ENCODE measurements around the gene ZNF431.
"Not testable (repeated sequence)": the region's sequence is repeated elsewhere in the genome, so short reads cannot be mapped to it uniquely, and the experiment has no call there.

Gene ZNF431

DNA sequence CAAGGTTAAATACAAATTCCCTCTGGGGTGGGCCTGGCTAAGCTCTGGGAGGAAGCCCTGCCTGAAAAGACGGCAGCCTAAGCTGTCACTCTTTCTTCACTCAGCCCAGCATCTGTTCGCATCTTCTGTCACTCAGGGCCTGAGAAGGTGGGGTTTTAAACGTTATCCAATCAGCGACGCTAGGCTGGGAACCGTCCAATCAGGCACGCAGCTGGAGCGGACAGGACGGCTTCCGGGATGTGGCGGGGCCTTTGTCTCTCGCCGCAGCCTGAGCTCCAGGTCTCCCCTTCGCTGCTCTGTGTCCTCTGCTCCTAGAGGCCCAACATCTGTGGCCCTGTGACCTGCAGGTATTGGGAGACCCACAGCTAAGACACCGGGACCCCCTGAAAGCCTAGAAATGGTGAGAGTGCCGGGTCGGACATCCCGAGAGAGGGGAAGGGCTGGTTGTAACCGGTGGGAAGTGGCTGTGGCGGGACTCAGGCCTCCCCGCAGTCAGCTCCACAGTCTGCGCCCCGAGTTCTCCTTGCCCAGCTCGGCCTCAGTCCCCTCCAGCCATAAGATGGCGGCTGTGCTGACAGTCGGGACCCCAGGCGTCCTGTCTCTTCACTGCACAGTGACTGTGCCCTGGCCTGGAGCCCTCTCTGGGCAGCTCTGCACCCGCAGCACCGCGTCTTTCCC, at the start of gene ZNF431:
ZNF431 (plus strand) TSS at position 254 of the 678 bp plus-strand sequence; CDS start at position 398, 144 bp downstream.
- DNase-seq, result peak; percentile 93

- DNase-seq, result no peak
These were observed 49.7 kb upstream of the ZNF431 start for GRCh38 chr19:21092109-21092508.

DNA sequence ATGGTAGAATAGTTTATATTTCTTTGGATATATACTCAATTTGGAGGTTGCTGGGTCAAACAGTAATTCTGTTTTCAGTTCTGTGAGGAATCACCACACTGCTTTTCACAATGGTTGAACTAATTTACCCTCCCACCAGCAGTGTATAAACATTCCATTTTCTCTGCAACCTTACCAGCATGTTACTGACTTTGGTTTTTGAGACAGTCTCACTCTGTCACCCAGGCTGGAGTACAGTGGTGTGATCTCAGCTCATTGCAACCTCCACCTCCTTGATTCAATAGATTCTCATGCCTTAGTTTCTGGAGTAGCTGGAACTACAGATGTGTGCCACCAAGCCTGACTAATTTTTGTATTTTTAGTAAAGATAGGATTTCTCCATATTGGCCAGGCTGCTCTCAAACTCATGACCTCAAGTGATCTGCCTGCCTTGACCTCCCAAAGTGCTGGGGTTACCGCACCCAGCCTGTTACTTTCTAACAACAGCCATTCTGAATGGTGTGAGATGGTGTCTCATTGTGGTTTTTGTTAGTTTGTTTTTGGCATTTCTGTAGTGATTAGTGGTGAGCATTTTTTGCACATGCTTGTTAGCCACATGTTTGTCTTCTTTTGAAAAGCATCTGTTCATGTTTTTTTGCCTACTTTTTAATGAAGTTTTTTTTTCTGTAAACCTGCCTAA, 47.4 kb upstream of the ZNF431 start:
- peak; percentile 2 for DNase-seq

DNA sequence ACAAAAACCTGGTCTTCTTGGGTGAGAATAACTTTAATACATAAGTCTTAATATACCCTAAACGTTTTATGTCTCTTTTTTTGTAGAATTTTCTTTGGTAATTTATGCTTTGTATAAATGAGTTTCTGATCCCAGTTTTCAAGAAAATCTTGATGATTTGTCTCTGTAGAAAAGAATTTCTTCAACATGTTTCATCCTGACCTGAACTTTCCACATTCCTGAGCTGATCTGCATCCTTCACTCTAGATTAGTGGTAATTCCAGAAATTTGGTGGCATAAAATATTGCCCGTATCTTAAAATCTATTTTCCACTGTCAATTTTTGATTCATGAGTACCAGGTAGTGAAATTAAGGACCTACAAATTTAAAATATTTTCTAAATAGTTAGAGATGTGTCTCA, 43.5 kb upstream of the ZNF431 start:
- no peak for DNase-seq

DNA sequence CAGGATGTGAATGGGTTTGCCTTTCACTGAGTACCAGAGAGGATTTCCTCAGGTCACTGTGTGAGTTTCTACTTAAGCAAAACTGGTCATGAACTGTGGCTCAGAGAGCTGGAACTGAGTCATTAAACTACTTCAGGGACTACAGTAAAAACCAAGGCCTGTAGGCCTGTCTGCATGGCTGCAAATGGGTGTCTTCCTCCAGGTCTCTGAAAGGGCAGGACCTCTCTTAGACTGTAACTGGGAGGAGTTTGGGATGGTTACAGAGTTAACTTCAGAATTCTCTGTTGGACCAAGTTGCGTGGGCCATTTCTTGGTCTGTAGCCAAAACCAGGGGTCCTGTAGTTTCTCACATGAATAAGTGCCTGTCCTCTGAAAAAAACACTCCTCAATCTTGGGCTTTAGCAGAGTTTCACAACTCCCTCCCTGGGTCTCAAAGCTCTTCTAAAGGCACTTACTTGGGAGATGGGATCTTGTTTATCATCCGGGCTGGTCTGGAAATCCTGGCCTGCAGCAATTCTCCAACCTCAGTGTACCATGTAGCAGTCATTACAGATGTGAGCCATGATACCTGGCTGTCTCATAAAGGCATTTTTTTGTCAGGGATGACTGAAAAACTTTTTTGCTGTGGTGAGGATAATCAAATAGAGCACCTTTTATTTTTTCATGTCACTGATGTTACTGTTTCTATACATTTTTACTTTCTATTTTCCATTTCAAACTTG, 40.2 kb upstream of the ZNF431 start:
- DNase-seq, result no peak

GRCh38 chr19:21109116-21109515, 32.7 kb upstream of the ZNF431 start:
- peak; percentile 17 for DNase-seq

- no peak for DNase-seq
These were observed 31.7 kb upstream of the ZNF431 start for GRCh38 chr19:21110183-21110582.

DNA sequence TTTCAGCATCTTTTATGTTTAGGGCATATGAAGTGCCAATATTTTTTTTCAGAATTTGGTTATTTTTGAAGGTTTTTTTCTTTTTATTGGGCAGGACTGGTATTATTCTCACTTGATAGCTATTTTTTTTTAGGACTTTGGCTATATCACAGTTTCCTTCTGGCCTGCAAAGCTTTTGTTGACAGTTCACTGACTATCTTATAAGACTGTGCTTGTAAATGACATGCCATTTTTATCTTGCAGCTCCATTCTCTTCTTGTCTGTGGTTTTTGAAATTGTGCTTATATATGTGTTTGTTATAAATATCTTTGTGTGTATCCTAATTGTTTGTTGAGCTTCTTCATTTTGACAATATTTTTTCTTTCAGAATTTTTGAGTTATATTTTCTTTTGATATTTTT, 26.4 kb upstream of the ZNF431 start:
- no peak for DNase-seq

DNA sequence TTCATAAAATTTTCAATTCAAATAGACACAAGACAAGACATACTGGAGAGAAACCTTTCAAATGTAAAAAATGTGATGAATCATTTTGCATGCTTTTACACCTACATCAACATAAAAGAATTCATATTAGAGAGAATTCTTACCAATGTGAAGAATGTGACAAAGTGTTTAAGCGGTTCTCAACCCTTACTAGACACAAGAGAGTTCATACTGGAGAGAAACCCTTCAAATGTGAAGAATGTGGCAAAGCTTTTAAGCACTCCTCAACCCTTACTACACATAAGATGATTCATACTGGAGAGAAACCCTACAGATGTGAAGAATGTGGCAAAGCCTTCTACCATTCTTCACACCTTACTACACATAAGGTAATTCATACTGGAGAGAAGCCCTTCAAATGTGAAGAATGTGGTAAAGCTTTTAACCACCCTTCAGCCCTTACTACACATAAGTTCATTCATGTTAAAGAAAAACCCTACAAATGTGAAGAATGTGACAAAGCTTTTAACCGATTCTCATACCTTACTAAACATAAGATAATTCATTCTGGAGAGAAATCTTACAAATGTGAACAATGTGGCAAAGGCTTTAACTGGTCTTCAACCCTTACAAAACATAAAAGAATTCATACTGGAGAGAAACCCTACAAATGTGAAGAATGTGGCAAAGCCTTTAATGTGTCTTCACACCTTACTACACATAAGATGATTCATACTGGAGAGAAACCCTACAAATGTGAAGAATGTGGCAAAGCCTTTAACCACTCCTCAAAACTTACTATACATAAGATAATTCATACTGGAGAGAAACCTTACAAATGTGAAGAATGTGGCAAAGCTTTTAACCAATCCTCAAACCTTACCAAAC, 24.6 kb upstream of the ZNF431 start:
- DNase-seq, result no peak

DNA sequence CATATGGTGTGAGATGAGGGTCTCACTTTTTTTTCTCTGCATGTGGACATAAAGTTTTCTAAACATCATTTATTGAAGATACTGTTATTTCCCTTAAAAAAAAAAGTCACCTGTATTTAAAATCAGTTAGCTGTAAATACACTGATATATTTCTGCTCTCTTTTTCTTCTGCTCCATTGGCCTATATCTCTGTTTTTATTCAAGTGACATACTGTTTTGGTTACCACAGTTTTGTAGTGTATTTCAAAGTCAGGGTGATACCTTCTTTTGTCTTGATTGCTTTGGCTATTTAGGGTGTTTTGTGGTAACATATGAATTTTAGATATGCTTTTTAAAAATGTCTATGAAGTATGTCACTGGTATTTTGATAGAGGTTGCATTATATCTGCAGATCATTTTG, 15.8 kb upstream of the ZNF431 start:
- no peak for DNase-seq

- DNase-seq, result no peak
These were observed 14.8 kb upstream of the ZNF431 start for GRCh38 chr19:21127001-21127400.

- DNase-seq, result no peak
These were observed 13.9 kb upstream of the ZNF431 start for GRCh38 chr19:21127898-21128297.

- no peak for DNase-seq
These were observed 12.7 kb upstream of the ZNF431 start for GRCh38 chr19:21128901-21129698.

GRCh38 chr19:21130097-21130775, 11.6 kb upstream of the ZNF431 start:
- no peak for DNase-seq

DNA sequence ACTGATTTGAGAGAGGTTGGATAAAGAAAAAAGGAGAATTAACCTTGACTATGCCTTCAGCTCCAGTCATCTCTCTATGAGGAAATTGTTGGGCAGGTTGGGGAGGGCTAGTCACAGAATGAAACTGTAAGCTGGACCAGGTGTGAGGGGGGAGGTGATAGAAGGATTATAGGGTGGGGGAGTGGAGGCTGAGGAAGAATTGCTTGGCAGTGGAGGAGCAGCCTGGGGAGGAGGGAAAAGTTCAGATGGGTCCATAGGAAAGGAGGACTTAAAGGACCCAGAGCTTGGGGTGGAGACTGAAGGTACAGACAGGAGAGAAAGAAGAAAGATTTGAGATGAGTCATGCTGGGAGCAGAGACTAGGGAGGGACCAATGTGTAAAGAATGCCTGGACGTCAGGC, 8.2 kb upstream of the ZNF431 start:
- DNase-seq, result no peak

DNA sequence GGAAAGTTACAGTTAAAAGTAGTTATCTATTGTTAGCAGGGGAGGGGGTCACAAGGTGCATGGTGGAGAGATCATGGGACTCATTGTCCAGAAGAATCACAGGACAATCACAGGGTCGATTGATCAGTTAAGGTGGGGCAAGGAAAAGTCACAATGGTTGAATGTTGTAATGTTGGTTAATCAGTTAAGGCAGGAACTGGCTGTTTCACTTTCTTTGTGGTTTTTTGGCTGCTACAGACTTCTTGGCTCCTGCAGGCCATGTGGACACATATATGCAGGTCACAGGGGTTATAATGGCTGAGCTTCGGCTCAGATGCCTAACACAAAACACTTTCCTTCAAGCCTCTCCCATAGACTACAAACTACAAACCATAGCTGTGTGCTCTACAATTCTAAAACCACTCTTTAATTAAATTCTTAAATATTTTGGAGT, 6.9 kb upstream of the ZNF431 start:
- no peak for DNase-seq

DNA sequence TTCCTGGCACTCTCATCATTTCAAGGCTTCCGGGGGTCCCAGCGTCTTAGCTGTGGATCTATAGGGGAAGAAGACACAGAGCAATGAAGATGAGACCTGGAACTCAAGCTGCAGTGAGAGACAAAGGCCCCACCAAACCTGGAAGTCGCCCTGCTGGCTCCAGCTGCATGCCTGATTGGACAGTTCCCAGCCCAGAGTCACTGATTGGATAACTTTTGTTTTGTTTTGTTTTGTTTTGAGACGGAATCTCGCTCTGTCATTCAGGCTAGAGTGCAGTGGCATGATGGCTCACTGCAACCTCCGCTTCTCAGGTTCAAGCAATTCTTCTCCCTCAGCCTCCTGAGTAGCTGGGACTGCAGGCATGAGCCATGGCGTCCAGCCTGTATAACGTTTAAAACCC, 6.4 kb upstream of the ZNF431 start:
- no peak for DNase-seq

GRCh38 chr19:21138130-21138529, 3.7 kb upstream of the ZNF431 start:
- DNase-seq, result no peak

DNA sequence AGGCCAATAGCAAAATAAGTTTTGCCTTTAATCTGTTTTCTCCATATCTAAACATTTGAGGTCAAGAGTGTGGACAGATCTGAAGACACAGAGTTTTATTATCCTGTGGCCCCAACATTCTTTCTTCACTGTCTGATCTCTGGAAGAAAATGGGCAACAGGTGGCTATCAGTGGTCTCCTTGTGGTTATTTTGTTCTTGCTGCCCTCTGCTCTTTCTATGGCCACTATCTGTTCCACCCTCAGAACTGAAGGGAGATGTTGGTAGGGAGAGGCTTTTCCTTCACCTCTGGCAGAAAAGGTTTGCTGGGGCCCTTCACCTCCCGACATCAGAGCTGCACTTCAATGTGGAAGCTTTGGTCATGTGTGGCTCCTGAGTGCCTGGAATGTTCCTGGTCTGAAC, 834 bp upstream of the ZNF431 start:
- not testable (repeated sequence) for DNase-seq

- no peak for DNase-seq
These were observed 1.6 kb downstream of the ZNF431 start for GRCh38 chr19:21143428-21143827.

DNA sequence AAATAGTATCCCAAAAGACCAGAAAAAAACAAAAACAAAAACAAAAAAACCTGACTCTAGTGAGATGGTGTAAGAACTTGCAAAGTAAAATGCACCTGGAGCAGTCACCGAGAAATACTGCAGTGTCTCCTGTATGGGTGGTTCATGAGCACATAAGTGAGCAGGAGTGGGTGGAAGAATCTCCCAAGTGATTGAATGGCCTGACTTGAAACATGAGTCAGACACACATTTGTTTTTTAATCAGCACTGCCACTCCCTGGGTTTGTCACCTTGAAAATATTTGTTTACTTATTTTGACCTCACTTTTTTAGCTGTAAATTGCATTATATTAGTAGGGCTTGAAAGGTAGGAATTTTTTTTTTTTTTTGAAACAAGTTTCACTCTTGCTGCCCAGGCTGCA, 2.0 kb downstream of the ZNF431 start:
- DNase-seq, result no peak

DNA sequence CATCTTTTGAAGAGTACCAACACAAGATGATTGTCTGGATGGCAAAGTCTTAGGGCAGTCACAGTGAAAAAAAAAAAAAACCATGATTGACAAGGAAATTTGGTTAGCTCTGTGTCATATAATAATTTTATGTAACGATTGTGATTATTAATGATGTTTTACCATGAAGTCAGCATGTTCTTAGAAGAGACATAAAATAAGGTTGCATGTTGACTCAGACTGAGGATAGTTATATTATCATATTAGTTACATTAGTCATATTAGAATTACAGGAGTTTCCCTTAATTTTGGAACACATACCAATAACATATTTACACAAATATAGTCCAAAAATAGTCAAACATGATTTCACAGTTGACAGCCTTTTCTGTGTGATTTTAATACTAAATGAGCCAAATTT, 5.7 kb downstream of the ZNF431 start:
- DNase-seq, result peak; percentile 19

Data from HCEC 1CT (cell line).